ENCODE results near the gene SMAD9.

SMAD9 gene

DNA sequence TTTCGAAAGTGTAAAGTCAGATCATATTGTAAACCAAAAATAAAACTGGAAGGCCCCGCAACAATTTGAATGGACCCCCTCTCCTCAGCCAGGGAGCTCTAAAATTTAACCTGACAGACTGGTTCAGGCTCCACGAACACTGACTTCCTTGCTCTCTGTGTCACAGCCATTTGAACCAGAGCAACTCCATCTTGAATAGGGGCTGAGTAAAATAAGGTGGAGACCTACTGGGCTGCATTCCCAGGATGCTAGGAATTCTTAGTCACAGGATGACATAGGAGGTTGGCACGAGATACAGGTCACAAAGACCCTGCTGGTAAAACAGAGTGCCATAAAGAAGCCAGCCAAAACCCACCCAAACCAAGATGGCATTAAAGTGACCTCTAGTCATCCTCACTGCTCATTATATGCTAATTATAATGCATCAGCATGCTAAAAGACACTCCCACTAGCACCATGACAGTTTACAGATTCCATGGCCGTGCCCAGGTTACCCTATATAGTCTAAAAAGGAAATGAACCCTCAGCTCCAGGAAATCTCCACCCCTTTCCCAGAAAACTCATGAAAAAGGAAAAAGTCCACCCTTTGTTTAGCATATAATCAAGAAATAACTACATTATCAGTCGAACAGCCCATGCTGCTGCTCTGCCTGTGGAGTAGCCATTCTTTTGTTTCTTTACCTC is 57.9 kb downstream of the SMAD9 start:
- no peaks in the 10 kb centered on the region for H3K9me3 Mint-ChIP-seq (ENCODE audit: low read depth)
- H3K27me3 Mint-ChIP-seq = peaks cover 17% of the 10 kb centered on the region
- no peaks in the 10 kb centered on the region for H3K36me3 Mint-ChIP-seq
- H3K4me3 Mint-ChIP-seq = no peak overlapping the region
- H3K4me1 Mint-ChIP-seq (ENCODE audit: low read depth) = no peaks in the 10 kb centered on the region
- H3K27ac Mint-ChIP-seq = no peak overlapping the region

DNA sequence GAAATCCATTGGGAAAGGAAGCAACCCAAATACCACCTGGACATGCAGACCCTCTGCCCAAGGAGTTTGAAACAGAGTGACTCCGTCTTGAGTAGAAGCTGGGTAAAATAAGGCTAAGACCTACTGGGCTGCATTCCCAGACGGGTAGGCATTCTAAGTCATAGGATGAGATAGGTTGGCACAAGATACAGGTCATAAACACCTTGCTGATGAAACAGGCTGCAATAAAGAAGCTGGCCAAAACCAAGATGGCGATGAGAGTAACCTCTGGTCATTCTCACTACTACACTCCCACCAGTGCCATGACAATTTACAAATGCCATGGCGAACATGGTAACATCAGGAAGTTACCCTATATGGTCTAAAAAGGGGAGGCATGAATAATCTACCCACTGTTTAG is 60.8 kb downstream of the SMAD9 start:
- Mint-ChIP-seq H3K4me3 (no peak overlapping the region), H3K36me3 (no peaks in the 10 kb centered on the region), H3K27me3 (peaks cover 21% of the 10 kb centered on the region), H3K4me1 (ENCODE audit: low read depth) (no peaks in the 10 kb centered on the region), H3K27ac (no peak overlapping the region), H3K9me3 (ENCODE audit: low read depth) (no peaks in the 10 kb centered on the region)

DNA sequence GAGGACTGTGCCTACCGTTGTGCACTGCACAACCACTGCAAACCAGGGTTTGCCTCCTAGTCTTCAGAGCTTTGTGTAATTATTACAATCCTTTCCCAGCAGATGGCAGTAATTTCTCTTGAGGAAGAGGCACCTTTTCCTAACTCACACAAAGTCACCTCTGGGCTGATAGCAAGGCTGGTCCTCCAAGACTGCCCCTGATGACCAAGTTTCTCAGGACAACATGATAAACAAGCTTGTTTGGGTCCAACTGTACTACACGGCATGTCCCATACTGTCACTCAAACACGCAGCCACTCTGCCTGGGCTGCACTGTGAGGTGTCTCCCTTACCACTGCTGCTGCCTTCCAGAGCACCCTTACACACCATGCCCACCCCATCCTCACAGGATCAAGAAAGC is 61.7 kb downstream of the SMAD9 start:
- Mint-ChIP-seq H3K9me3 (ENCODE audit: low read depth) (no peaks in the 10 kb centered on the region), H3K27me3 (peaks cover 21% of the 10 kb centered on the region), H3K4me1 (ENCODE audit: low read depth) (no peaks in the 10 kb centered on the region), H3K36me3 (no peaks in the 10 kb centered on the region), H3K4me3 (no peak overlapping the region), H3K27ac (no peak overlapping the region)

DNA sequence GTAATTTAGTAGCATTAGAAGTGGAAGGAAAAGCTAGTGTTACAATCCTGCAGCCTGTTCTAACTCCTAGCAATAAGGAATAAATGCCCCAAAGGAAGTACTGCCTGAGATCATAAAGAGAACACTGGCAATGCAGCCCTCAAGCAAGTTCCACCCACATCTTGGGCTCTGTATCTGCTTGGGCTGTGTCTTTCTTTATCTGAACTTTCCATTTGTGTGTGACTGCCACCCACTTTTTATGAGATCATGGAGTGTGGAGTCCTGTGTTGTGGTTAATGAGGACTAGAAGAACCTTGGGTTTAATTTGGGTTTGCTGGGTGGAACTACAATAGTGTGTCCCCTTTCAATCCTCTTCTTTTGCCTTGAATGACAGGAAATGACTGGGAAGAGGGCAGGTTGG is 62.8 kb downstream of the SMAD9 start:
- H3K27ac Mint-ChIP-seq = no peak overlapping the region
- H3K9me3 Mint-ChIP-seq (ENCODE audit: low read depth) = no peaks in the 10 kb centered on the region
- no peak overlapping the region for H3K4me3 Mint-ChIP-seq
- H3K4me1 Mint-ChIP-seq (ENCODE audit: low read depth) = no peaks in the 10 kb centered on the region
- H3K27me3 Mint-ChIP-seq = peaks cover 20% of the 10 kb centered on the region
- H3K36me3 Mint-ChIP-seq = no peaks in the 10 kb centered on the region

DNA sequence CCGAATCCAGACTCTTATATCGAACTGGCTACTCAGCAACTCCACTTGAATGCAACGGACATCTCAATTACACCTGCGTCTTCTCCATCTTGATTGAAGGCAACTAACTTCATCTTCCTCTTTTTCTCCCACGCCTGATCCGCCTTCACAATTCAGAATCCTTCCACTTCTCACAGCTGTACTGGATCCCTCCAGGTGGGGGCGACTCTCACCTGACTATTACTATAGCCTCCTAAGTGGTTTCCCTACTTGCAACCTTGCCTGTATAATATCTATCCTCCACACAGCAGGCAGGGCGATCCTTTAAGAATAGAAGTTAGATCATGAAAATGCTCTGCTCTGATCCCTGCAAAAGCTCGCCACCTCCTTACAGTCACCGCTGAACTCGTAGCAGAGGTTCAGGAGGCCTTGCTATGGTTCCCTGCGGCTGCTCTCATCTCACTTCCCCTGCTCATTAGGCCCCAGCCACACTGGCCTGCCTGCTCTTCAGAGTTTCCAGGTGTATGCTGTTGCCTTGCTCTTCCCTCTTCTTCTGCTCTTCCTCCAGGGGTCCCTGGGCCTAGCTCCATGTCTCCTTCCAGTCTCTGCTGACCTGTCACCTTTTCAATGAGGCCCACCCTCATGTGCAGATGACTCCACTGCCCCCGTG is 69.1 kb downstream of the SMAD9 start:
- Mint-ChIP-seq H3K9me3 (ENCODE audit: low read depth) (no peaks in the 10 kb centered on the region), H3K36me3 (no peaks in the 10 kb centered on the region), H3K27ac (no peak overlapping the region), H3K27me3 (peaks cover 1% of the 10 kb centered on the region), H3K4me1 (ENCODE audit: low read depth) (peaks cover 1% of the 10 kb centered on the region), H3K4me3 (no peak overlapping the region)

DNA sequence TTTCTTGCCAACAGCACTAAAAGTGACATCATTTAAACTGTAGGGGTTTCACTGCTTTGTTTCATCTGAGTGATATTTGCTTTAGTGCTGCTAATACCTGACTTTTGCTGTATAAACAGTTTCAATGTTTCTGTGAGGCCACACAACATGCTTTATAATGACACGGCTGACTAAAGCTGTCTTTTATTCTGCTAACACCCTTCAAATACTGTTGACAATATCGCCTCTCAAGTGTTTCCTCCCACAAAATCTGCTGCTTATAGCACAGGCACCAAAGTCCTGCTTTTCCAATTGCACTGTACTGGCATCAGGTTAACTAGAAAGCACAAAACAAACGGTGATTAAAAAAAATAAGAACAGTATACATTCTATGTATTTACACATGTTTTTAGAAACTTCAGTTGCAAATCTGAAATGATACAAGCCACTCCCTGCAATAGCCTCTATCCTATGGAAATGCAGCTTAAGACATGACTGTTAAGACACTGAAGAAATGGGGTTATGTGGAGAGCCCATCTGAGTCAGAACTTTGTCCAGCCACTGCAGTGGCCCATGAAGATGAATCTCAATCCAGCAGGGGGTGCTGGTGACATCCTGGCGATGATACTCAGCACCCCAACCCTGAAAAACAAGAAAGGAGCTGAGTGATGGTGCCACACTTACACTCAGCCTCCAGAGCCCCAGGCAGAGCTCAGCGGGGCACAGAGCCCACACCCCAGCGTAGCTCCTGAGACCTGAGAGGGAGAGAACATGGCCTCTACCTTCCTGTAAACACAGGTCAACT is 71.6 kb downstream of the SMAD9 start:
- Mint-ChIP-seq H3K27me3 (no peaks in the 10 kb centered on the region), H3K27ac (no peak overlapping the region)

DNA sequence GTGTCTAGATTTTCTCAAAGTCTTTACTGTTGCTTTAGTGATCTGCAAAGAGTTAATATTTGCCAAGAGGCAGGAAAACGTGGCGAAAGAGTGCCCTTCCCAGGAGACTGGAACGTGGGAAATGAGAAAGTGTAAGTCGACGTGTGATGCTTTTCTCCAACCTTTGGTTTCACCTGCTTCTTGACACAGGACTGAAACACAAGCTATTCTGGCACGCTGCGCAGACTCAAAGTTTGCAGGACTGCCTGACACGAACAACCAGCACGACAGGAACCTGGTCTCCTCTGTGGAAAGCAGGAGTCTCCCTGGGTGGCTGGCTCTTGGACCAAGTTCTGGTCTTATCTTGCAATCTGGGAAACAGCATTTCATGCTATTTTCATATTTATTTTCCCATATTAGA is 72.4 kb downstream of the SMAD9 start:
- H3K27me3 Mint-ChIP-seq = no peaks in the 10 kb centered on the region
- no peak overlapping the region for H3K27ac Mint-ChIP-seq
- peaks cover 1% of the 10 kb centered on the region for H3K4me1 Mint-ChIP-seq (ENCODE audit: low read depth)
- H3K4me3 Mint-ChIP-seq = no peak overlapping the region
- H3K36me3 Mint-ChIP-seq = peaks cover 3% of the 10 kb centered on the region
- H3K9me3 Mint-ChIP-seq (ENCODE audit: low read depth) = no peaks in the 10 kb centered on the region

More for the DNA sequence above, 71.6 kb downstream of the SMAD9 start:
- Mint-ChIP-seq H3K9me3 (ENCODE audit: low read depth) (no peaks in the 10 kb centered on the region), H3K4me3 (no peak overlapping the region), H3K4me1 (ENCODE audit: low read depth) (peaks cover 1% of the 10 kb centered on the region), H3K36me3 (peaks cover 3% of the 10 kb centered on the region)

DNA sequence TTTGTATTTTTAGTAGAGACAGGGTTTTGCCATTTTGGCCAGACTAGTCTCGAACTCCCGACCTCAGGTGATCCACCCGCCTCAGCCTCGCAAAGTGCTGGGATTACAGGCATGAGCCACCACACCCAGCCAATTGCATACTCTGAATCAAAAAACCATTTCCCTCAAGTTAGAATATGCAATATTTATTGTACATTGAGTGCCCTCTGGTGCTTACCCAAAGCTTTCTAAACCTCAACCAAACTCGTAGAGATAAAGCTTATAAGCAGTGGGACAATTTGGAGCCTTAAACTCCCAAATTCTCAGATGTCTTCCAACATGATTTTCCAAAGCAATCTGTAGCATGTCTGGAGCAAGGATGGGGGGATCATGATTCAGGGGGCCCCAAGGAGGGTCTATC is 78.6 kb downstream of the SMAD9 start:
- Mint-ChIP-seq H3K4me3 (no peak overlapping the region), H3K4me1 (ENCODE audit: low read depth) (no peaks in the 10 kb centered on the region), H3K36me3 (peaks cover 3% of the 10 kb centered on the region), H3K27me3 (no peaks in the 10 kb centered on the region), H3K27ac (no peak overlapping the region), H3K9me3 (ENCODE audit: low read depth) (no peaks in the 10 kb centered on the region)

DNA sequence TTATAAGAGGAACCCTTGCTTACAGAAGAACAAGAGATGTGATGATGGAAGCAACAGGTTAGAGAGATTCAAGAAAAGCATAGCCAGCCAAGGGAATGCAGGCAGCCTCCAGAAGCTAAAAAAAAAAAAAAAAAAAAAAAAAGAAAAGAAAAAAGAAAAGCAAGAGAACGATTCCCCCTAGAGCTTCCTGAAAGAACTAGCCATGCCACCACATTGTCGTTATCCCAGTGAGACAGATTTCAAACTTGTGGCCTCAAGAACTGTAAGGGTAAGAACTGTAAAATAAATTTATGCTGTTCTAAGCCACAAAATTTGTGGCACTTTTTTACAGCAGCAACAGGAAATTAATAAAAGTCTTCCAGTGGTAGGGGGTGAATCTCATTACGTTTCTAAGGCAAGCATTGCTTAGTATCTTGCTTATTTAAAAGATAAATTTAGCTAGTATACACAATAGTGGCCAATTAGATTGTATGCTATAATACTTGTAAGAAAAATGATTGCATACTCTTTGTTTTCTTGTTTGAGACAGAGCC is 79.3 kb downstream of the SMAD9 start:
- no peaks in the 10 kb centered on the region for H3K9me3 Mint-ChIP-seq (ENCODE audit: low read depth)
- H3K4me1 Mint-ChIP-seq (ENCODE audit: low read depth) = no peaks in the 10 kb centered on the region
- H3K4me3 Mint-ChIP-seq = no peak overlapping the region
- H3K27me3 Mint-ChIP-seq = no peaks in the 10 kb centered on the region
- H3K36me3 Mint-ChIP-seq = peaks cover 3% of the 10 kb centered on the region
- H3K27ac Mint-ChIP-seq = no peak overlapping the region

DNA sequence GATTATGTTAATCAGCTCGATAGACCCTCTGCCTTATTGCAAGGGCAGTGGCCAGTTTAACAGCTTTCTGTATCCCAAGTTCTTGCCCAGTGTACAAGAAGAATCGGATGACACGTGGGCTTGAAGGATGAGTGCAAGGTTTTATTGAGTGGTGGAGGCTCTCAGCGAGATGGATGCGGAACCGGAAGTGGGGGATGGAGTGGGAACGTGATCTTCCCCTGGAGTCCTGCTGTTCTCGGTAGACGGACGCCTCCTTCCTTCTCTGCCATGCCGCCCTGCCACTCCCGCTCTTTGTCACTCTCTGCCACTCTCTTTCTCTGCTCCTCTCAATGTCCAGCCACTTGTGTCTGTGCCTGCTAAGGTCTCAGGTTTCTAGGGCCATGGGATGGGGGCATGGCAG is 80.1 kb downstream of the SMAD9 start:
- no peaks in the 10 kb centered on the region for H3K9me3 Mint-ChIP-seq (ENCODE audit: low read depth)
- H3K4me1 Mint-ChIP-seq (ENCODE audit: low read depth) = no peaks in the 10 kb centered on the region
- no peak overlapping the region for H3K4me3 Mint-ChIP-seq
- peaks cover 3% of the 10 kb centered on the region for H3K36me3 Mint-ChIP-seq
- H3K27ac Mint-ChIP-seq = no peak overlapping the region
- no peaks in the 10 kb centered on the region for H3K27me3 Mint-ChIP-seq

DNA sequence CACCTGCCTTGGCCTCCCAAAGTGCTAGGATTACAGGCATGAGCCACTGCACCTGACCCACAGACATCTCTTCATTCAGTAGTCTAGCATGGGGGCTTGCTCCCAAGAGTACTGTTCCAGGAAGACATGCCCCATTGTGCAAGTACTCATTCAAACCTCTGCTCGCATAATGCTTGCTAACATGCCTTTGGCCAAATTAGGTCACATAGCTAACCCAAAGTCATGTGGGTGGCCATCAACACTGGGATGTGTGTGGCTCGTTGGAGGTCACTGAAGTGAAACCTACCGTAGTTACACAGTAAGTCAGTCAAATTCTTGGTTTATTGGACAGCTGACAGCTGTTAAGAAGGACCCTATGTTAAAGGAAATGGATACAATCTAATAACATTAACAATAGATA is 80.8 kb downstream of the SMAD9 start:
- H3K27ac Mint-ChIP-seq = no peak overlapping the region
- no peak overlapping the region for H3K4me3 Mint-ChIP-seq
- H3K27me3 Mint-ChIP-seq = no peaks in the 10 kb centered on the region
- H3K4me1 Mint-ChIP-seq (ENCODE audit: low read depth) = no peaks in the 10 kb centered on the region
- no peaks in the 10 kb centered on the region for H3K9me3 Mint-ChIP-seq (ENCODE audit: low read depth)
- peaks cover 3% of the 10 kb centered on the region for H3K36me3 Mint-ChIP-seq

DNA sequence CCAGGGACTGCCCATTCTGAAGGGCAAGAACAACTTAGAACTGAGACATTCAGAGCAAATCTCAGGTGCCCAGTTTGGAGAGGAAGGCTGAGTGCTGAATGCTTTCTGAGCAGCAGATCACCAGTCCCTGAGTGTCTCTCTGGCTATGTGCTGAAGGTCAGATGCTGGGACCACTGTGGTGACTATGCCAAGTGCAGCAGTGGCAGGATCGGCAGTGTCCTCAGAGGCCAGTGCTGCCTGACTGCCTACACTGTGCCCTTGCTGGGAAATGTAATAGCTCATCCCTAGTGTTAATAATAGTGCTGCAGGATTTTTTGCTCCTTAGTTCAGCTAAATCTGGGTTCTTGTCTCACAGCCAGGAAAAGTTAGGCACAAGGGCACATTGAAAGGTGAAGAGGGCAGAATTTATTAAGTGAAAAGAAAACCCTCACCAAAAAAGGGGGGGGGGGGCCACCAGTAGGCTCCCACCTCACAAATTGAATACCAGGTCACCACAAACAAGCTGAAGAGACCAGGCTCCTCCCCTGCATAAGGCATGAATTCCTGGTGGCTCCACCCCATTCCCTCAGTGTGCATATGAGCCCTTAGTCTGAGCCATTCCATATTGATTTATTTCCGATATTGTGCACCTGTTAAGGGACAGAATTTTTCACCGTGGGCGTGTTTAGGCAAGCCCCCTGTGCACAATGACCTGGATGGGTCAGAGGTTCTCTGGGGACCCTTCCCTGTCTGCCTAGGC is 82.5 kb downstream of the SMAD9 start:
- Mint-ChIP-seq H3K27me3 (no peaks in the 10 kb centered on the region), H3K4me1 (ENCODE audit: low read depth) (no peaks in the 10 kb centered on the region), H3K4me3 (no peak overlapping the region), H3K36me3 (no peaks in the 10 kb centered on the region), H3K27ac (no peak overlapping the region), H3K9me3 (ENCODE audit: low read depth) (no peaks in the 10 kb centered on the region)

DNA sequence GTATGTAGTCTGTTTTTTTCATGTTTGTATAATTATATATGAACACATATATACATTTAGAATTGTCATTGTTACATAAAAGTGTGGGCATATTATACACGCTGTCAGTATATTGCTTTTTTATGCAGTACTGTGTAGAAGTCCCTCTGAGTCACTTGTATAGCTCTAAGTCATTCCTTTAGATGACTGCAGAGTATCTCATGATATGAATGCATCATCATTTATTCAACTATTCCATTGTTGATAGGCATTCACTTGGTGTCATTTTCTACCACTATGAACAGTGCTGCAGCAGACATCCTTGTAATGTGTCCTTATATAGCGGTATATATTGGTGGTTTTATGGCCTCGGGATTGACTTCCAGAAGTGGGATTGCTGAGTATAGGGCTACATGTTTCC is 85.7 kb downstream of the SMAD9 start:
- Mint-ChIP-seq H3K27ac (no peak overlapping the region), H3K4me1 (ENCODE audit: low read depth) (no peaks in the 10 kb centered on the region), H3K27me3 (no peaks in the 10 kb centered on the region), H3K9me3 (ENCODE audit: low read depth) (no peaks in the 10 kb centered on the region), H3K4me3 (no peak overlapping the region), H3K36me3 (peaks cover 2% of the 10 kb centered on the region)

DNA sequence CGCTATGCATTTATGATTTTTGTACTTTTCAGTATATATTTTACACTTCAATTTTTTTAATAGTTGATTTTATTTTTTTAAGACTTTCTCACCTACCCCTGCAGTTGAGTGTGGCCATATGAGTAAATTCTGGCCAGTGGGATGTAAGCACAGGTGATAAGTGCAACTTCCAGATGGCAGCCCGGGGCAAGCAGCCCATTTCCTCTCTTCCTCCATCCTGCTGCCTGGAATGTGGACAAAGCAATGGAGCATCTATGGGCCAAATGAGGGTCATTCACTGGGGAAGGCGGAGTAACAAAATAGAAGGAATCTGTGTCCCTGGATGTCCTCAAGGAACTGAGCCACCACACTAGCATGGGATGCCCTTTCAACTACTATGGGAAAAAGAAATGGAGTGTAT is 88.7 kb downstream of the SMAD9 start:
- no peaks in the 10 kb centered on the region for H3K9me3 Mint-ChIP-seq (ENCODE audit: low read depth)
- peaks cover 8% of the 10 kb centered on the region for H3K36me3 Mint-ChIP-seq
- H3K4me1 Mint-ChIP-seq (ENCODE audit: low read depth) = no peaks in the 10 kb centered on the region
- no peak overlapping the region for H3K27ac Mint-ChIP-seq
- H3K4me3 Mint-ChIP-seq = no peak overlapping the region
- H3K27me3 Mint-ChIP-seq = no peaks in the 10 kb centered on the region

DNA sequence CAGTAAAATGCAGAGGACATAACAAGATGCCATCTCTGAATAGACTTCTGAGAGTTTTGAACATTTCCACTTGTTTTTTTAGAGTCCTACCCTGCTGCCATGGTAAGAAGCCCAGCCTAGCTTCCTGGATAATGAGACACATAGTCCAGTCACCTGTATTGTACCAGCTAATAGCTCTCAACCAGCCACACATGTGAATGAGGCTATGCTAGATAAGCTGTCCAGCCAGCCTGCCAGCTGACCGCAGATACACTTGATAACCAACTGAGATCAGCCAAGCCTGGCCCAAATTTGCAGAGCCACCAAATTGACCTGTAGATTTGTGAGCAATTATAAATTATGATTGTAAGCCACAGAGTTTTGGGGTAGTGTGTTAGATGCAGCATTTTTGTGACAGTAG is 90.3 kb downstream of the SMAD9 start:
- H3K27ac Mint-ChIP-seq = no peak overlapping the region
- no peaks in the 10 kb centered on the region for H3K27me3 Mint-ChIP-seq
- no peaks in the 10 kb centered on the region for H3K9me3 Mint-ChIP-seq (ENCODE audit: low read depth)
- H3K36me3 Mint-ChIP-seq = peaks cover 8% of the 10 kb centered on the region
- H3K4me1 Mint-ChIP-seq (ENCODE audit: low read depth) = peaks cover 5% of the 10 kb centered on the region
- H3K4me3 Mint-ChIP-seq = no peak overlapping the region
